Measurements from ENCODE around the gene CBFB. TPM values are rescaled to one million over a fixed set of nuclear protein-coding genes. Genes with fewer than 3 reads are reported as not detected.

Gene CBFB
- total RNA-seq, 4 donors from 2014 or later = 19.7 to 106 (median 33.1) TPM

GRCh38 chr16:67015313-67015731 is 13.6 kb upstream of the CBFB start:
- in situ Hi-C loops (cut with MboI; ENCODE audit: low pct_ligation_motif_present in 1 of 4, low pct_unique_long_range_greater_than_20kb in 1 of 4, low sequenced_read_pairs in 3 of 4) = loop anchor here in 1 of 4 donors (10.0 kb wide), 1 partner anchor 139 kb away; the partner anchor contains the start of genes B3GNT9, FBXL8 and TRADD
- WGBS, 2 donors (ENCODE audit: low coverage in 1 of 2) = 75% methylated on average over 9 of the region's 9 CpGs; no CpG with 5 or more reads in 1 of the 2 donors
- DNase-seq = peak; percentile 18

DNA sequence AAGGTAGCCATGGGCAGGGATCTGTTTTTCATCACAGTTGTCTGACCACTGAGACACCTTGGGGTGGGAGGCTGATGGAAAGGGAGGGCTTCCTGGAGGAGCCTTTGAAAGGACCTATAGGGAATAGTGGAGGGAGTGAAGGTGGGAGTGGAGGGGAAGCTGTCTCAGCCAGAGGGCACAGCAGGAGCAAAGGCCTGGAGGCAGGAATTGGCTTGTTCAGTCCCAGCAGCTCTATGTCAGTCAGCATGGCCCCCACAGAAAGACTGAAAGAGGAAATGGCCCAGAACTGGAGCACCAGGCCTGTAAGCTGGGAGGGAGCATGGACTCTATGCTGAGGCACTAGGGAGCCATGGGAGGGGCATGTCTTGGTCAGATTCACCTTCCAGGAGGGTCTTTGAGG is 12.8 kb upstream of the CBFB start:
- H3K4me1 ChIP-seq = peaks cover 4 to 17% (median 13%) of the 10 kb centered on the region in 4 donors
- TF ChIP-seq POLR2AphosphoS5 (IDR thresholded peaks at IDR 0.05) = no peak
- TF ChIP-seq POLR2A (IDR thresholded peaks at IDR 0.05) = no peak
- TF ChIP-seq CTCF (IDR thresholded peaks at IDR 0.05) = no peak
- no peak for TF ChIP-seq EP300 (IDR thresholded peaks at IDR 0.05; ENCODE audit: low read depth)
- no peak overlapping the region for H3K4me3 ChIP-seq
- H3K27ac ChIP-seq = no peak overlapping the region
- no peaks in the 10 kb centered on the region for H3K36me3 ChIP-seq
- in situ Hi-C loops (cut with MboI; ENCODE audit: low pct_ligation_motif_present in 1 of 4, low pct_unique_long_range_greater_than_20kb in 1 of 4, low sequenced_read_pairs in 3 of 4) (loop anchor here in 1 of 4 donors (10.0 kb wide), 1 partner anchor 139 kb away; the partner anchor contains the start of genes B3GNT9, FBXL8 and TRADD), intact Hi-C loops (cut with DNase I; ENCODE audit: low total_unique reads) (no loop called here)
- no peaks in the 10 kb centered on the region for H3K9me3 ChIP-seq
- DNase-seq = no peak
- peaks cover 29% of the 10 kb centered on the region for H3K27me3 ChIP-seq

More at GRCh38 chr16:67015313-67015731, 13.6 kb upstream of the CBFB start:
- H3K27me3 ChIP-seq = peaks cover 29% of the 10 kb centered on the region
- peaks cover 4 to 17% (median 13%) of the 10 kb centered on the region in 4 donors for H3K4me1 ChIP-seq
- H3K4me3 ChIP-seq = no peak overlapping the region
- TF ChIP-seq POLR2AphosphoS5 (IDR thresholded peaks at IDR 0.05) (no peak), CTCF (IDR thresholded peaks at IDR 0.05) (no peak), POLR2A (IDR thresholded peaks at IDR 0.05) (no peak), EP300 (IDR thresholded peaks at IDR 0.05; ENCODE audit: low read depth) (no peak)
- intact Hi-C loops (cut with DNase I; ENCODE audit: low total_unique reads) = no loop called here
- no peak overlapping the region for H3K27ac ChIP-seq
- no peaks in the 10 kb centered on the region for H3K9me3 ChIP-seq
- no peaks in the 10 kb centered on the region for H3K36me3 ChIP-seq

- 90% methylated on average over 5 of the region's 5 CpGs; no CpG with 5 or more reads in 1 of the 2 donors for WGBS, 2 donors (ENCODE audit: low coverage in 1 of 2)
- intact Hi-C loops (cut with DNase I; ENCODE audit: low total_unique reads) (no loop called here), in situ Hi-C loops (cut with MboI; ENCODE audit: low pct_ligation_motif_present in 1 of 4, low pct_unique_long_range_greater_than_20kb in 1 of 4, low sequenced_read_pairs in 3 of 4) (loop anchor here in 1 of 4 donors (10.0 kb wide), 1 partner anchor 138 kb away; the partner anchor contains the start of genes B3GNT9, FBXL8 and TRADD)
- H3K27me3 ChIP-seq = peaks cover 29% of the 10 kb centered on the region
- TF ChIP-seq CTCF (IDR thresholded peaks at IDR 0.05) = no peak
- no peak for TF ChIP-seq EP300 (IDR thresholded peaks at IDR 0.05; ENCODE audit: low read depth)
- no peak for TF ChIP-seq POLR2A (IDR thresholded peaks at IDR 0.05)
- TF ChIP-seq POLR2AphosphoS5 (IDR thresholded peaks at IDR 0.05) = no peak
- H3K4me1 ChIP-seq = peaks cover 4 to 17% (median 13%) of the 10 kb centered on the region in 4 donors
- H3K27ac ChIP-seq = no peak overlapping the region
- no peak overlapping the region for H3K4me3 ChIP-seq
- H3K36me3 ChIP-seq = no peaks in the 10 kb centered on the region
- H3K9me3 ChIP-seq = no peaks in the 10 kb centered on the region
- no peak for DNase-seq
Measured at GRCh38 chr16:67016681-67017420, 12.1 kb upstream of the CBFB start.

GRCh38 chr16:67017421-67017750 is 11.6 kb upstream of the CBFB start:
- Histone ChIP-seq H3K9me3 (no peaks in the 10 kb centered on the region), H3K36me3 (no peaks in the 10 kb centered on the region), H3K4me3 (no peak overlapping the region), H3K4me1 (peaks cover 4 to 17% (median 13%) of the 10 kb centered on the region in 4 donors), H3K27me3 (peaks cover 29% of the 10 kb centered on the region), H3K27ac (no peak overlapping the region)
- intact Hi-C loops (cut with DNase I; ENCODE audit: low total_unique reads) (no loop called here), in situ Hi-C loops (cut with MboI; ENCODE audit: low pct_ligation_motif_present in 1 of 4, low pct_unique_long_range_greater_than_20kb in 1 of 4, low sequenced_read_pairs in 3 of 4) (loop anchor here in 1 of 4 donors (10.0 kb wide), 1 partner anchor 137 kb away; the partner anchor contains the start of genes B3GNT9, FBXL8 and TRADD)
- no peak for DNase-seq
- WGBS, 2 donors (ENCODE audit: low coverage in 1 of 2) = 98% methylated on average over 4 of the region's 4 CpGs; no CpG with 5 or more reads in 1 of the 2 donors
- TF ChIP-seq EP300 (IDR thresholded peaks at IDR 0.05; ENCODE audit: low read depth) (no peak), POLR2AphosphoS5 (IDR thresholded peaks at IDR 0.05) (no peak), CTCF (IDR thresholded peaks at IDR 0.05) (no peak), POLR2A (IDR thresholded peaks at IDR 0.05) (no peak)

Data from transverse colon (tissue), 4 donors.